PC-9 (cell line): ENCODE data around the gene SH3D21. TPM values are rescaled to one million over a fixed set of nuclear protein-coding genes. Genes with fewer than 3 reads are reported as not detected.

Source experiments
- BruUV-seq: library from RNA; stranded (reverse); fragments of 400-500 nt; replicated peaks from 2 replicates; lab custom pipeline; 2021; lab: Mats Ljungman, UMichigan
- CTCF ChIA-PET: fragments of 300-600 bp; sonication (Branson Sonifier 250); formaldehyde crosslinking; loops from one replicate; lab custom pipeline; 2022; ENCODE audit warnings: antibody characterized with exemption; lab: Charles Lee
- POLR2A ChIA-PET: fragments of 300-600 bp; sonication (Branson Sonifier 250); formaldehyde crosslinking; loops from one replicate; lab custom pipeline; 2022; ENCODE audit warnings: antibody characterized with exemption; ENCODE audit not compliant: unreplicated experiment; lab: Charles Lee
- DNase-seq, 2 experiments: peaks; one replicate each; pipeline versions ENCODE4 v3.0.0 to v3.0.0-alpha.2; 2015 to 2022; ENCODE audit warnings: mixed read lengths in 1 of 2
- H2AFZ ChIP-seq: fragments of 200-600 bp; sonication (generic); 2 replicates; pipeline ENCODE4 v1.8.1; 2017; ENCODE audit warnings: antibody characterized with exemption
- H3F3A ChIP-seq: fragments of 200-600 bp; sonication (generic); 2 replicates; pipeline ENCODE4 v1.8.1; 2017; ENCODE audit warnings: antibody characterized with exemption, mild to moderate bottlenecking, low read depth; ENCODE audit not compliant: insufficient read depth
- H3K27ac ChIP-seq: fragments of 200-600 bp; sonication (generic); 2 replicates; pipeline ENCODE4 v1.6.1; 2016; ENCODE audit warnings: mixed run types
- H3K27me3 ChIP-seq: fragments of 200-600 bp; sonication (generic); 2 replicates; pipeline ENCODE4 v1.6.1; 2016; ENCODE audit warnings: low read depth, mixed run types; ENCODE audit not compliant: insufficient read depth
- H3K36me3 ChIP-seq: fragments of 200-600 bp; sonication (generic); 2 replicates; pipeline ENCODE4 v1.6.1; 2016; ENCODE audit warnings: low read depth, mixed run types
- H3K4me1 ChIP-seq: fragments of 200-600 bp; sonication (generic); replicated peaks from 2 replicates; pipeline ENCODE4 v1.6.1; 2016; ENCODE audit warnings: mixed run types; ENCODE audit not compliant: insufficient read depth
- H3K4me2 ChIP-seq: fragments of 200-600 bp; sonication (generic); 2 replicates; pipeline ENCODE4 v1.6.1; 2017; ENCODE audit warnings: mixed run types
- H3K4me3 ChIP-seq: fragments of 200-600 bp; sonication (generic); 2 replicates; pipeline ENCODE4 v1.6.1; 2016; ENCODE audit warnings: mixed run types
- H3K79me2 ChIP-seq: fragments of 200-600 bp; sonication (generic); 2 replicates; pipeline ENCODE4 v1.6.1; 2017; ENCODE audit warnings: low read depth, mixed run types
- H3K9me2 ChIP-seq: fragments of 200-600 bp; sonication (generic); 2 replicates; pipeline ENCODE4 v1.8.1; 2017; ENCODE audit warnings: mild to moderate bottlenecking; ENCODE audit not compliant: insufficient read depth
- H3K9me3 ChIP-seq: fragments of 200-600 bp; sonication (generic); 2 replicates; pipeline ENCODE4 v1.8.1; 2016; ENCODE audit warnings: low read depth; ENCODE audit not compliant: insufficient read depth
- H4K20me1 ChIP-seq: fragments of 200-600 bp; sonication (generic); 2 replicates; pipeline ENCODE4 v1.8.1; 2017; ENCODE audit not compliant: insufficient read depth
- CTCF ChIP-seq: fragments of 200-600 bp; sonication (generic); conservative IDR thresholded peaks from 2 replicates; pipeline ENCODE4 v1.6.1; 2017; ENCODE audit warnings: mixed run types, antibody characterized with exemption, mild to moderate bottlenecking, moderate library complexity
- EZH2 ChIP-seq: fragments of 200-600 bp; sonication (generic); IDR thresholded peaks from 2 replicates; pipeline ENCODE4 v1.8.0; 2017; ENCODE audit warnings: antibody characterized with exemption, low read depth
- intact Hi-C: fragments of 100-400 bp; cut with micrococcal nuclease; formaldehyde crosslinking; loops from one replicate; pipeline ENCODE4 v1.10.0; 2022; ENCODE audit not compliant: unreplicated experiment
- total RNA-seq: library from RNA; stranded (reverse); gene quantifications from 2 replicates; pipeline ENCODE4 v1.2.3, GENCODE V29; 2021

The SH3D21 gene
- total RNA-seq, 1 experiment from 2014 or later: 18.3 TPM

GRCh38 chr1:36304521-36304920 is 1.6 kb upstream of the SH3D21 start:
- H3K4me3 ChIP-seq: no peak overlapping the region
- no peaks in the 10 kb centered on the region for H3K9me2 ChIP-seq
- no peaks in the 10 kb centered on the region for H3K27me3 ChIP-seq
- peaks cover 19% of the 10 kb centered on the region for H3K79me2 ChIP-seq
- no peaks in the 10 kb centered on the region for H4K20me1 ChIP-seq
- TF ChIP-seq EZH2: no peak
- no peak for TF ChIP-seq CTCF
- no TSS peak for BruUV-seq
- no peaks in the 10 kb centered on the region for H3K9me3 ChIP-seq
- no peak overlapping the region for H3K4me2 ChIP-seq
- intact Hi-C loops: loop anchor here (10.0 kb wide), 1 partner anchor 80 kb away; the partner anchor contains the start of gene STK40
- H2AFZ ChIP-seq: no peak overlapping the region
- peaks cover 28% of the 10 kb centered on the region for H3K4me1 ChIP-seq
- peaks cover 24% of the 10 kb centered on the region for H3K36me3 ChIP-seq
- CTCF ChIA-PET: interaction anchor here (0.6 kb wide), 2 partner anchors 19 to 328 kb away, joined by 3 to 6 read pairs; no protein-coding TSS in a partner anchor
- POLR2A ChIA-PET: no interaction called here
- no peak overlapping the region for H3K27ac ChIP-seq
- peaks cover 51% of the 10 kb centered on the region for H3F3A ChIP-seq
- DNase-seq: no peak

- Histone ChIP-seq H3K27ac (peak overlapping the region; percentile 57), H3K4me1 (peaks cover 25% of the 10 kb centered on the region), H4K20me1 (no peaks in the 10 kb centered on the region), H3F3A (peaks cover 47% of the 10 kb centered on the region), H3K4me2 (peak overlapping the region; percentile 78), H3K9me2 (no peaks in the 10 kb centered on the region), H3K36me3 (peaks cover 24% of the 10 kb centered on the region), H2AFZ (no peak overlapping the region), H3K27me3 (no peaks in the 10 kb centered on the region), H3K4me3 (peak overlapping the region; percentile 68; the same call in 1 of the 2 replicates), H3K9me3 (no peaks in the 10 kb centered on the region), H3K79me2 (peaks cover 19% of the 10 kb centered on the region)
- CTCF ChIA-PET: interaction anchor here (0.6 kb wide), 1 partner anchor 328 kb away, joined by 6 read pairs; no protein-coding TSS in a partner anchor
- BruUV-seq: TSS peak; percentile 82
- POLR2A ChIA-PET: interaction anchor here (0.6 kb wide), 2 partner anchors 19 to 61 kb away, joined by 3 to 4 read pairs; no protein-coding TSS in a partner anchor
- no peak for DNase-seq
- intact Hi-C loops: loop anchor here (10.0 kb wide), 1 partner anchor 80 kb away; the partner anchor contains the start of gene STK40
- TF ChIP-seq CTCF: no peak
- TF ChIP-seq EZH2: no peak
Observed at GRCh38 chr1:36304970-36305914, 926 bp upstream of the SH3D21 start.

GRCh38 chr1:36305915-36306209 is 306 bp upstream of the SH3D21 start:
- H2AFZ ChIP-seq: no peak overlapping the region
- peaks cover 41% of the 10 kb centered on the region for H3F3A ChIP-seq
- H3K9me3 ChIP-seq: no peaks in the 10 kb centered on the region
- H3K4me3 ChIP-seq: peak overlapping the region; percentile 68; the same call in 1 of the 2 replicates
- CTCF ChIA-PET: interaction anchor here (0.5 to 0.7 kb wide), 3 partner anchors 145 to 422 kb away, joined by 3 to 10 read pairs (median 10); no protein-coding TSS in a partner anchor
- TF ChIP-seq CTCF: no peak
- no peak for TF ChIP-seq EZH2
- H3K27ac ChIP-seq: peak overlapping the region; percentile 57
- peaks cover 24% of the 10 kb centered on the region for H3K36me3 ChIP-seq
- DNase-seq: peak in 1 of 2 experiments; percentile 67
- H3K79me2 ChIP-seq: peaks cover 19% of the 10 kb centered on the region
- H3K4me2 ChIP-seq: peak overlapping the region; percentile 78
- peaks cover 19% of the 10 kb centered on the region for H3K4me1 ChIP-seq
- POLR2A ChIA-PET: interaction anchor here (0.6 to 1.5 kb wide), 3 partner anchors 18 to 81 kb away, joined by 3 to 11 read pairs (median 4); no protein-coding TSS in a partner anchor
- intact Hi-C loops: loop anchor here (10.0 kb wide), 1 partner anchor 79 kb away; the partner anchor contains the start of gene STK40
- H3K27me3 ChIP-seq: no peaks in the 10 kb centered on the region
- BruUV-seq: no TSS peak
- H3K9me2 ChIP-seq: no peaks in the 10 kb centered on the region
- no peaks in the 10 kb centered on the region for H4K20me1 ChIP-seq
